Right cardiac atrium (tissue), 5 donors: ENCODE measurements around the gene AKAIN1. TPM values are rescaled to one million over a fixed set of nuclear protein-coding genes. Genes with fewer than 3 reads are reported as not detected.

Experiments
- ATAC-seq, 2 donors: fragments of 200-7000 bp; cut with Tn5 transposase; one replicate each; pipeline versions ENCODE4 v1.8.0 to v1.9.1; 2020; ENCODE audit warnings: moderate library complexity in 2 of 2, mild to moderate bottlenecking in 1 of 2
- DNase-seq, 3 donors: peaks; one replicate each; pipeline ENCODE4 v3.0.0-alpha.2; 2020
- H3K27ac ChIP-seq: one replicate; pipeline ENCODE4 v1.5.1; 2013; ENCODE audit warnings: mild to moderate bottlenecking, low read length, control low read depth, moderate library complexity
- H3K27me3 ChIP-seq: one replicate; pipeline ENCODE4 v1.6.1; 2013; ENCODE audit not compliant: control insufficient read depth, insufficient read depth
- H3K4me1 ChIP-seq: one replicate; pipeline ENCODE4 v1.6.1; 2013; ENCODE audit warnings: low read length; ENCODE audit not compliant: control insufficient read depth, insufficient read depth
- H3K4me3 ChIP-seq: one replicate; pipeline ENCODE4 v1.5.1; 2013; ENCODE audit warnings: low read length, control low read depth
- H3K9me3 ChIP-seq: one replicate; pipeline ENCODE4 v1.6.1; 2013; ENCODE audit warnings: low read length; ENCODE audit not compliant: control insufficient read depth
- WGBS: extraction: QIAGEN DNeasy Blood & Tissue Kit; methylation state at CpG from one replicate; pipeline ENCODE4 v1.1.7; 2013; 5-methylcytosine and 5-hydroxymethylcytosine counted together
- intact Hi-C, 4 donors: fragments of 100-400 bp; cut with DNase I; formaldehyde crosslinking; loops; one replicate each; pipeline versions ENCODE4 v1.11.0 to v1.14.0; 2022 to 2023
- polyA plus RNA-seq: library from polyadenylated mRNA; stranded (reverse); fragments of 200-250 nt; gene quantifications from one replicate; pipeline ENCODE4 v1.2.3, GENCODE V29; 2013
- total RNA-seq, 4 donors: library from RNA; stranded (reverse); fragmentation: NEBNext Ultra II Directional; extraction: Animal tissue kit (Norgen Biotek cat#: 25700); gene quantifications; one replicate each; pipeline ENCODE4 v1.2.1, GENCODE V29; 2021
- donor health status: healthy with polysubstance abuse.
- donor health status: DM: no; HTN: yes; CAD: no.
- donor health status: DM: no; HTN: no; CAD: no.
- donor health status: DM: no; HTN: yes; CAD: no; lungs with severe emphysema.
- donor health status: DM: yes; HTN: yes; CAD: no.

AKAIN1 gene
- total and polyA plus RNA-seq, 5 donors = not detected

GRCh38 chr18:5196253-5197031, 615 bp downstream of the AKAIN1 start:
- Histone ChIP-seq H3K27me3 (peaks cover 4% of the 10 kb centered on the region), H3K9me3 (no peaks in the 10 kb centered on the region), H3K4me3 (no peak overlapping the region), H3K4me1 (peaks cover 2% of the 10 kb centered on the region), H3K27ac (no peak overlapping the region)
- DNase-seq = no peak
- ATAC-seq = no peak
- 3% methylated on average over 50 of the region's 50 CpGs for WGBS
- intact Hi-C loops = no loop called here

- H3K27ac ChIP-seq = no peak overlapping the region
- H3K27me3 ChIP-seq = peaks cover 4% of the 10 kb centered on the region
- no peak for DNase-seq
- peaks cover 2% of the 10 kb centered on the region for H3K4me1 ChIP-seq
- intact Hi-C loops = no loop called here
- whole genome bisulfite sequencing = 26% methylated on average over 2 of the region's 2 CpGs
- H3K4me3 ChIP-seq = no peak overlapping the region
- no peak for ATAC-seq
- H3K9me3 ChIP-seq = no peaks in the 10 kb centered on the region
These were observed 1.4 kb downstream of the AKAIN1 start for GRCh38 chr18:5195656-5196055.

GRCh38 chr18:5180254-5180653, 16.8 kb downstream of the AKAIN1 start:
- 78% methylated on average over 3 of the region's 3 CpGs for WGBS
- no peaks in the 10 kb centered on the region for H3K9me3 ChIP-seq
- ATAC-seq = no peak
- no peak for DNase-seq
- no peaks in the 10 kb centered on the region for H3K4me1 ChIP-seq
- no peak overlapping the region for H3K27ac ChIP-seq
- H3K4me3 ChIP-seq = no peak overlapping the region
- intact Hi-C loops = no loop called here
- no peaks in the 10 kb centered on the region for H3K27me3 ChIP-seq

GRCh38 chr18:5178519-5178918, 18.5 kb downstream of the AKAIN1 start:
- H3K27me3 ChIP-seq = no peaks in the 10 kb centered on the region
- H3K27ac ChIP-seq = no peak overlapping the region
- WGBS = 79% methylated on average over 1 of the region's 1 CpG
- intact Hi-C loops = no loop called here
- no peak overlapping the region for H3K4me3 ChIP-seq
- H3K4me1 ChIP-seq = no peaks in the 10 kb centered on the region
- no peaks in the 10 kb centered on the region for H3K9me3 ChIP-seq
- DNase-seq (no peak), ATAC-seq (no peak)

- intact Hi-C loops = no loop called here
- DNase-seq (no peak), ATAC-seq (no peak)
- Histone ChIP-seq H3K4me1 (no peaks in the 10 kb centered on the region), H3K27me3 (no peaks in the 10 kb centered on the region), H3K9me3 (peaks cover 1% of the 10 kb centered on the region), H3K27ac (no peak overlapping the region), H3K4me3 (no peak overlapping the region)
- WGBS = 66% methylated on average over 5 of the region's 5 CpGs
These were observed 21.7 kb downstream of the AKAIN1 start for GRCh38 chr18:5175378-5175777.

GRCh38 chr18:5173646-5174045, 23.4 kb downstream of the AKAIN1 start:
- no peaks in the 10 kb centered on the region for H3K27me3 ChIP-seq
- H3K27ac ChIP-seq = no peak overlapping the region
- 80% methylated on average over 6 of the region's 6 CpGs for WGBS
- no peak overlapping the region for H3K4me3 ChIP-seq
- H3K4me1 ChIP-seq = no peaks in the 10 kb centered on the region
- ATAC-seq (no peak), DNase-seq (no peak)
- H3K9me3 ChIP-seq = peaks cover 1% of the 10 kb centered on the region
- intact Hi-C loops = no loop called here

- ATAC-seq = no peak
- Histone ChIP-seq H3K4me3 (no peak overlapping the region), H3K4me1 (no peaks in the 10 kb centered on the region), H3K27ac (no peak overlapping the region), H3K9me3 (peaks cover 1% of the 10 kb centered on the region), H3K27me3 (no peaks in the 10 kb centered on the region)
- intact Hi-C loops = no loop called here
- no peak for DNase-seq
- 76% methylated on average over 2 of the region's 2 CpGs for WGBS
These were observed 23.8 kb downstream of the AKAIN1 start for GRCh38 chr18:5173236-5173635.

- H3K4me3 ChIP-seq = no peak overlapping the region
- ATAC-seq = no peak
- no peaks in the 10 kb centered on the region for H3K4me1 ChIP-seq
- 40% methylated on average over 2 of the region's 2 CpGs for WGBS
- intact Hi-C loops = no loop called here
- H3K27ac ChIP-seq = no peak overlapping the region
- no peak for DNase-seq
- peaks cover 1% of the 10 kb centered on the region for H3K9me3 ChIP-seq
- no peaks in the 10 kb centered on the region for H3K27me3 ChIP-seq
These were observed 29.2 kb downstream of the AKAIN1 start for GRCh38 chr18:5167831-5168230.

- H3K27ac ChIP-seq = no peak overlapping the region
- 40% methylated on average over 2 of the region's 2 CpGs for WGBS
- H3K9me3 ChIP-seq = peaks cover 1% of the 10 kb centered on the region
- DNase-seq (no peak), ATAC-seq (no peak)
- H3K4me3 ChIP-seq = no peak overlapping the region
- no peaks in the 10 kb centered on the region for H3K4me1 ChIP-seq
- no peaks in the 10 kb centered on the region for H3K27me3 ChIP-seq
- intact Hi-C loops = no loop called here
These were observed 30.3 kb downstream of the AKAIN1 start for GRCh38 chr18:5166606-5167280.

- Histone ChIP-seq H3K4me1 (no peaks in the 10 kb centered on the region), H3K27ac (no peak overlapping the region), H3K9me3 (no peaks in the 10 kb centered on the region), H3K27me3 (no peaks in the 10 kb centered on the region), H3K4me3 (no peak overlapping the region)
- 62% methylated on average over 2 of the region's 2 CpGs for WGBS
- ATAC-seq (no peak), DNase-seq (no peak)
- intact Hi-C loops = no loop called here
These were observed 32.2 kb downstream of the AKAIN1 start for GRCh38 chr18:5164903-5165302.

- H3K27me3 ChIP-seq = no peaks in the 10 kb centered on the region
- H3K4me3 ChIP-seq = no peak overlapping the region
- H3K27ac ChIP-seq = no peak overlapping the region
- no peaks in the 10 kb centered on the region for H3K9me3 ChIP-seq
- intact Hi-C loops = no loop called here
- no peaks in the 10 kb centered on the region for H3K4me1 ChIP-seq
- ATAC-seq (no peak), DNase-seq (no peak)
These were observed 34.9 kb downstream of the AKAIN1 start for GRCh38 chr18:5162111-5162510.
